RWPE1 (cell line): Measurements from ENCODE around the gene PCDHGB6.
A peak's percentile ranks its signal among the peaks of the same experiment; 100 is the strongest.
"Not testable (repeated sequence)": the region's sequence is repeated elsewhere in the genome, so short reads cannot be mapped to it uniquely, and the experiment has no call there.

Experiments
- CTCF ChIA-PET: fragments of 350-600 bp; sonication (Branson Sonifier 250); formaldehyde crosslinking; extraction: SDS; loops from one replicate; lab custom pipeline; 2021; lab: Yijun Ruan, JAX
- POLR2A ChIA-PET: fragments of 400-600 bp; formaldehyde crosslinking; extraction: SDS; loops from one replicate; lab custom pipeline; 2020; ENCODE audit warnings: antibody characterized with exemption; ENCODE audit not compliant: low non-redundant PET; lab: Yijun Ruan, JAX
- DNase-seq: peaks from one replicate; pipeline ENCODE4 v3.0.0; 2012; ENCODE audit warnings: low spot score
- H3K27ac ChIP-seq: fragments of 450-650 bp; 2 replicates; pipeline ENCODE4 v1.5.1; 2017
- CTCF ChIP-seq: fragments of 450-650 bp; conservative IDR thresholded peaks from 2 replicates; pipeline ENCODE4 v1.5.1; 2017; ENCODE audit warnings: low read depth, mild to moderate bottlenecking

PCDHGB6 gene

GRCh38 chr5:141366016-141366896 is 41.6 kb upstream of the PCDHGB6 start:
- ChIA-PET POLR2A (no interaction called here), CTCF (no interaction called here)
- no peak for TF ChIP-seq CTCF
- DNase-seq: no peak
- H3K27ac ChIP-seq: no peak overlapping the region

- POLR2A ChIA-PET: no interaction called here
- CTCF ChIA-PET: interaction anchor here (0.5 to 1.8 kb wide), 14 partner anchors 10 to 197 kb away, joined by 3 to 7 read pairs (median 4); partner anchors contain the start of genes PCDHB11, PCDHB14, PCDHGA2 and PCDHGB1
- DNase-seq: no peak
Observed at GRCh38 chr5:141369994-141370848, 37.6 kb upstream of the PCDHGB6 start, which contains the start of gene PCDHGB3. TSS of gene PCDHGB3 (plus strand) at chr5:141370242. CDS start at chr5:141370395, 153 bp downstream.

DNA sequence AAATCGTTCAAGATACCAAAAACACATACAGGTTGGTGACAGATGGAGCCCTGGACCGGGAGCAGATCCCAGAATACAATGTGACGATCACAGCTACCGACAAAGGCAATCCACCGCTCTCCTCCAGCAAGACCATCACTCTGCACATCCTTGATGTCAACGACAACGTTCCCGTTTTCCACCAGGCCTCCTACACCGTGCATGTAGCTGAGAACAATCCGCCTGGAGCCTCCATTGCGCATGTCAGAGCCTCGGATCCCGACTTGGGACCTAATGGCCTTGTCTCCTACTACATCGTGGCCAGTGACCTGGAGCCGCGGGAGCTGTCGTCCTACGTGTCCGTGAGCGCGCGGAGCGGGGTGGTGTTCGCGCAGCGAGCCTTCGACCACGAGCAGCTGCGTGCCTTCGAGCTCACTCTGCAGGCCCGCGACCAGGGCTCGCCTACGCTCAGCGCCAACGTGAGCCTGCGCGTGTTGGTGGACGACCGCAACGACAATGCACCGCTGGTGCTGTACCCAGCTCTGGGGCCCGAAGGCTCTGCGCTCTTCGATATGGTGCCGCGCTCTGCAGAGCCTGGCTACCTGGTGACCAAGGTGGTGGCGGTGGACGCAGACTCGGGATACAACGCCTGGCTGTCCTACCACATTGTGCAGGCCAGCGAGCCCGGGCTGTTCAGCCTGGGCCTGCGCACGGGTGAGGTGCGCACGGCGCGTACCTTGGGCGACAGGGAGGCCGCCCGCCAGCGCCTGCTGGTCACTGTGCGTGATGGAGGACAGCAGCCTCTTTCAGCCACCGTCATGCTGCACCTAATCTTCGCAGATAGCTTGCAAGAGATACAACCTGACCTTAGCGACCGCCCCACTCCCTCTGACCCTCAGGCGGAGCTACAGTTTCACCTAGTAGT is 36.0 kb upstream of the PCDHGB6 start:
- H3K27ac ChIP-seq: no peak overlapping the region
- no peak for TF ChIP-seq CTCF
- ChIA-PET CTCF (interaction anchor here (0.5 to 1.5 kb wide), 5 partner anchors 46 to 248 kb away, joined by 3 to 7 read pairs (median 3); no protein-coding TSS in a partner anchor), POLR2A (no interaction called here)
- no peak for DNase-seq

More at GRCh38 chr5:141369994-141370848, 37.6 kb upstream of the PCDHGB6 start, which contains the start of gene PCDHGB3:
- peak; percentile 32 for TF ChIP-seq CTCF
- H3K27ac ChIP-seq: no peak within 1 kb of the TSS

DNA sequence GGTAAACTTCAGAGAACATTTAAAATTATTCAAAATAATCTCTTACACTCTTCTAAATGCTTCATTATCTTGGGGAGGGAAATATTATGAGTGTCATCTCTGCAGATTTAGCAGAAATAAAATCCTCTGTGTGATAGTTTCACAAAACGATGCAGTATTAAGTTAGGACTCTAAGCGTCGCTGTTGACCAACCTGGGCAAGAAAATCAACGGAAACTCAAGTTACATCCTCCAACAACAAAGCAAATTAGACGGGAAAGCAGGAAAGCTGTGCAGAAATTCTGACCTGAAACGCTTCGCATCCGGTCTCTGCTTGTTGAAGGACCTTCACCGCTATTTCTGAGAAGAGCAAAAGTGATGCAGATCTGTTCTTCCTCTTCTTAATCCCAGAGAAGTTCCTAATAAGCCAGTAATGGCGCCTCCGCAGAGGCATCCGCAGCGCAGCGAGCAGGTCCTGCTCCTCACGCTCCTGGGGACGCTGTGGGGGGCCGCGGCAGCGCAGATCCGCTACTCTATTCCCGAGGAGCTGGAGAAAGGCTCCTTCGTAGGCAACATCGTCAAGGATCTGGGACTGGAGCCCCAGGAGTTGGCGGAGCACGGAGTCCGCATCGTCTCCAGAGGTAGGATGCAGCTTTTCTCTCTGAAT is 34.0 kb upstream of the PCDHGB6 start, which contains the start of gene PCDHGA6:
PCDHGA6 (plus strand) TSS at position 219 of the 645 bp plus-strand sequence; CDS start at position 412, 193 bp downstream.
- no peak within 1 kb of the TSS for H3K27ac ChIP-seq
- CTCF ChIA-PET: interaction anchor here (0.6 to 0.9 kb wide), 7 partner anchors 9 to 568 kb away, joined by 3 to 4 read pairs (median 4); partner anchors contain the start of gene PCDHGA5
- 0 out of 2 replicates have a peak, but pooled peaks have one; percentile 12 for TF ChIP-seq CTCF
- POLR2A ChIA-PET: no interaction called here
- DNase-seq: no peak

GRCh38 chr5:141374627-141375026 is 33.2 kb upstream of the PCDHGB6 start:
- POLR2A ChIA-PET: no interaction called here
- CTCF ChIA-PET: interaction anchor here (0.6 to 1.0 kb wide), 4 partner anchors 57 to 190 kb away, joined by 3 to 4 read pairs (median 4); no protein-coding TSS in a partner anchor
- DNase-seq: no peak
- no peak for TF ChIP-seq CTCF
- H3K27ac ChIP-seq: no peak overlapping the region

DNA sequence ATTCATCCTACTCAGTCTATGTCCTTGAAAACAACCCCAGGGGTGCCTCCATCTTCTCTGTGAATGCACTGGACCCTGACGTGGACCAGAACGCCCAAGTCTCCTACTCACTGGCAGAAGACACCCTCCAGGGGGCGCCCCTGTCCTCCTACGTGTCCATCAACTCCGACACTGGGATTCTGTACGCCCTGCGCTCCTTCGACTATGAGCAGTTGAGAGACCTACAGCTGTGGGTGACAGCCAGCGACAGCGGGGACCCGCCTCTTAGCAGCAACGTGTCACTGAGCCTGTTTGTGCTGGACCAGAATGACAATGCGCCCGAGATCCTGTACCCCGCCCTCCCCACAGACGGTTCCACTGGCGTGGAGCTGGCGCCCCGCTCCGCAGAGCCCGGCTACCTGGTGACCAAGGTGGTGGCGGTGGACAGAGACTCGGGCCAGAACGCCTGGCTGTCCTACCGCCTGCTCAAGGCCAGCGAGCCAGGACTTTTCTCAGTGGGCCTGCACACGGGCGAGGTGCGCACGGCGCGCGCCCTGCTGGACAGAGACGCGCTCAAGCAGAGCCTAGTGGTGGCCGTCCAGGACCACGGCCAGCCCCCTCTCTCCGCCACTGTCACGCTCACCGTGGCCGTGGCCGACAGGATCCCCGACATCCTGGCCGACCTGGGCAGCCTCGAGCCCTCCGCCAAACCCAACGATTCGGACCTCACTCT is 32.2 kb upstream of the PCDHGB6 start:
- DNase-seq, H3K27ac ChIP-seq, POLR2A ChIA-PET: not testable (repeated sequence)
- CTCF ChIA-PET: interaction anchor here (0.7 to 1.0 kb wide), 2 partner anchors 179 to 669 kb away, joined by 3 read pairs; no protein-coding TSS in a partner anchor
